MCF 10A (cell line): ENCODE results near the gene GSK3B. TPM values are rescaled to one million over a fixed set of nuclear protein-coding genes. Genes with fewer than 3 reads are reported as not detected.
"Not testable (repeated sequence)": the region's sequence is repeated elsewhere in the genome, so short reads cannot be mapped to it uniquely, and the experiment has no call there.

ENCODE experiments used
- BruUV-seq: library from RNA; stranded (reverse); fragments of 400-500 nt; replicated peaks from 2 replicates; lab custom pipeline; 2021; lab: Mats Ljungman, UMichigan
- CTCF ChIA-PET: fragments of 300-600 bp; sonication (Branson Sonifier 250); formaldehyde crosslinking; extraction: SDS; loops from one replicate; lab custom pipeline; 2021; ENCODE audit warnings: antibody characterized with exemption, inconsistent platforms; lab: Yijun Ruan, JAX
- POLR2A ChIA-PET: fragments of 300-600, 350-650 bp; sonication (Branson Sonifier 250); formaldehyde crosslinking; extraction: SDS; loops from one replicate; lab custom pipeline; 2020; ENCODE audit warnings: antibody characterized with exemption, inconsistent platforms; lab: Yijun Ruan, JAX
- DNase-seq: peaks from one replicate; pipeline ENCODE4 v3.0.0-alpha.2; 2018; ENCODE audit not compliant: unreplicated experiment
- H3K27ac Mint-ChIP-seq: one replicate; pipeline ENCODE4 v1.8.0; 2022; ENCODE audit warnings: mild to moderate bottlenecking, low read depth, mixed read lengths; ENCODE audit not compliant: unreplicated experiment
- H3K27me3 Mint-ChIP-seq: one replicate; pipeline ENCODE4 v1.8.0; 2022; ENCODE audit warnings: mixed read lengths; ENCODE audit not compliant: insufficient read depth, unreplicated experiment
- H3K36me3 Mint-ChIP-seq: one replicate; pipeline ENCODE4 v1.8.0; 2022; ENCODE audit warnings: mild to moderate bottlenecking, moderate library complexity, mixed read lengths; ENCODE audit not compliant: insufficient read depth, unreplicated experiment
- H3K4me1 Mint-ChIP-seq: one replicate; pipeline ENCODE4 v1.8.0; 2022; ENCODE audit warnings: mixed read lengths; ENCODE audit not compliant: insufficient read depth, unreplicated experiment
- H3K4me3 Mint-ChIP-seq: one replicate; pipeline ENCODE4 v1.8.0; 2022; ENCODE audit warnings: mild to moderate bottlenecking, moderate library complexity, mixed read lengths; ENCODE audit not compliant: unreplicated experiment
- H3K9me3 Mint-ChIP-seq: one replicate; pipeline ENCODE4 v1.8.0; 2022; ENCODE audit warnings: mixed read lengths; ENCODE audit not compliant: unreplicated experiment
- CTCF ChIP-seq: fragments of 200-600 bp; IDR thresholded peaks from one replicate; pipeline ENCODE4 v1.8.0; 2022; ENCODE audit warnings: antibody characterized with exemption, mild to moderate bottlenecking; ENCODE audit not compliant: unreplicated experiment
- intact Hi-C: fragments of 100-400 bp; cut with micrococcal nuclease; formaldehyde crosslinking; loops from 2 replicates; pipeline ENCODE4 v1.14.1; 2022
- total RNA-seq: library from RNA; stranded (reverse); gene quantifications from 2 replicates; pipeline ENCODE4 v1.2.3, GENCODE V29; 2022

Gene GSK3B
- total RNA-seq, 1 experiment from 2014 or later = 71.5 TPM

GRCh38 chr3:120052677-120053076 is 41.6 kb downstream of the GSK3B start:
- intact Hi-C loops = no loop called here
- TF ChIP-seq CTCF = no peak
- POLR2A ChIA-PET = interaction anchor here (1.6 kb wide), 1 partner anchor 42 kb away, joined by 6 read pairs; the partner anchor contains the start of gene GSK3B
- H3K4me1 Mint-ChIP-seq = peaks cover 47% of the 10 kb centered on the region
- peak overlapping the region; percentile 13 for H3K4me3 Mint-ChIP-seq
- H3K27ac Mint-ChIP-seq = no peak overlapping the region
- peaks cover 11% of the 10 kb centered on the region for H3K9me3 Mint-ChIP-seq
- no TSS peak for BruUV-seq
- peaks cover 17% of the 10 kb centered on the region for H3K36me3 Mint-ChIP-seq
- no peak for DNase-seq
- no peaks in the 10 kb centered on the region for H3K27me3 Mint-ChIP-seq
- CTCF ChIA-PET = interaction anchor here (0.7 to 1.2 kb wide), 2 partner anchors 12 to 146 kb away, joined by 3 read pairs; no protein-coding TSS in a partner anchor

GRCh38 chr3:120052225-120052624 is 42.0 kb downstream of the GSK3B start:
- ChIA-PET POLR2A (interaction anchor here (0.6 to 1.6 kb wide), 2 partner anchors 43 to 46 kb away, joined by 4 to 6 read pairs; partner anchors contain the start of gene GSK3B), CTCF (interaction anchor here (0.7 to 1.2 kb wide), 3 partner anchors 11 to 146 kb away, joined by 3 to 5 read pairs (median 3); no protein-coding TSS in a partner anchor)
- Mint-ChIP-seq H3K27ac (no peak overlapping the region), H3K4me1 (peaks cover 47% of the 10 kb centered on the region), H3K36me3 (peaks cover 17% of the 10 kb centered on the region), H3K4me3 (peak overlapping the region; percentile 13), H3K9me3 (peaks cover 11% of the 10 kb centered on the region), H3K27me3 (no peaks in the 10 kb centered on the region)
- TF ChIP-seq CTCF = no peak
- intact Hi-C loops = no loop called here
- DNase-seq = no peak
- no TSS peak for BruUV-seq

- POLR2A ChIA-PET = interaction anchor here (0.6 kb wide), 1 partner anchor 45 kb away, joined by 4 read pairs; no protein-coding TSS in a partner anchor
- peaks cover 47% of the 10 kb centered on the region for H3K4me1 Mint-ChIP-seq
- intact Hi-C loops = not testable (repeated sequence)
These were observed 42.7 kb downstream of the GSK3B start for GRCh38 chr3:120051570-120051969.

DNA sequence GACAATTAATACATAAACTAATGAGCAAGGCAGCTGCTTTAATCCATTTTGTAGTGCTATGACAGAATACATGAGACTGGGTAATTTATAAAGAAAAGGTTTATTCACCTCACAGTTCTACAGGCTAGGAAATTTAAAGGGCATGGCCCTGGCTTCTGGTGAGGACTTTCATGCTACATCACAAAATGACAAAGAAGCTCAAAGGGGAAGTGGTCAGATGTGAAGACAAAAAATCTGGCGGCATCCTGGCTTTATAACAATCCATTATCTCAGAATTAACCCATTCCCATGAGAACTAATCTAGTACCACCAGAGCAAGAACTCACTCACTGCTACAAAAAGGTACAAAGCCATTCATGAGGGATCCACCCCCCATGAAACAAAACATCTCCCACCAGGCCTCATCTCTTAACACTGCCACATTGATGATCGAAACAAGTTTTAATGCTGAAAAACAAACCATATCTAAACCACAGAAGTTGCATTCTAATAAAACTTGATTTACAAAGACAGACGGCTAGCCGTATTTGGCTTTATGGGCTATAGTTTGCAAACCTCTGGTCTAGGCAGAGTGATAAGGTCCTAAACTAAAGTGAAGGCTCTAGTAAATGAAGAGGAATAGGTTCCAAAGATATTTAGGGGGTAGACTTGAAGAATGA is 44.2 kb downstream of the GSK3B start:
- Mint-ChIP-seq H3K9me3 (peaks cover 20% of the 10 kb centered on the region), H3K36me3 (peaks cover 17% of the 10 kb centered on the region), H3K27ac (no peak overlapping the region), H3K4me3 (no peak overlapping the region), H3K27me3 (no peaks in the 10 kb centered on the region), H3K4me1 (peaks cover 40% of the 10 kb centered on the region)
- intact Hi-C loops = no loop called here
- ChIA-PET CTCF (interaction anchor here (0.5 to 1.0 kb wide), 3 partner anchors 18 to 144 kb away, joined by 3 to 4 read pairs (median 3); no protein-coding TSS in a partner anchor), POLR2A (interaction anchor here (0.5 kb wide), 1 partner anchor 128 kb away, joined by 3 read pairs; no protein-coding TSS in a partner anchor)
- BruUV-seq = no TSS peak
- no peak for DNase-seq
- no peak for TF ChIP-seq CTCF

More at GRCh38 chr3:120051570-120051969, 42.7 kb downstream of the GSK3B start:
- DNase-seq, BruUV-seq, H3K4me3 Mint-ChIP-seq, H3K27me3 Mint-ChIP-seq, H3K27ac Mint-ChIP-seq: not testable (repeated sequence)
- peaks cover 17% of the 10 kb centered on the region for H3K36me3 Mint-ChIP-seq
- CTCF ChIA-PET = interaction anchor here (1.2 kb wide), 1 partner anchor 49 kb away, joined by 5 read pairs; no protein-coding TSS in a partner anchor
- H3K9me3 Mint-ChIP-seq = peaks cover 11% of the 10 kb centered on the region
